Osteoblast (primary cell): ENCODE measurements around the gene FNDC3B. TPM values are rescaled to one million over a fixed set of nuclear protein-coding genes. Genes with fewer than 3 reads are reported as not detected.

Experiments used
- DNase-seq: peaks from one replicate; pipeline ENCODE4 v3.0.0; 2011; ENCODE audit warnings: low spot score, mixed read lengths; ENCODE audit not compliant: insufficient read length; ENCODE audit errors: missing footprints
- H2AFZ ChIP-seq: 2 replicates; pipeline ENCODE4 v1.6.0; 2011; ENCODE audit warnings: mild to moderate bottlenecking, low read length
- H3K27ac ChIP-seq: 2 replicates; pipeline ENCODE4 v1.5.1; 2011; ENCODE audit warnings: mild to moderate bottlenecking, low read depth, low read length, moderate library complexity
- H3K27me3 ChIP-seq: 2 replicates; pipeline ENCODE4 v1.6.0; 2012; ENCODE audit warnings: mild to moderate bottlenecking, control low read depth, inconsistent platforms, low read length, moderate library complexity; ENCODE audit not compliant: insufficient read depth
- H3K36me3 ChIP-seq: 2 replicates; pipeline ENCODE4 v1.5.1; 2011; ENCODE audit warnings: mild to moderate bottlenecking, low read length, control low read depth, moderate library complexity; ENCODE audit not compliant: insufficient read depth
- H3K4me1 ChIP-seq: 2 replicates; pipeline ENCODE4 v1.5.1; 2011; ENCODE audit warnings: mild to moderate bottlenecking, low read length, control low read depth, moderate library complexity; ENCODE audit not compliant: insufficient read depth
- H3K4me2 ChIP-seq: 2 replicates; pipeline ENCODE4 v1.6.0; 2011; ENCODE audit warnings: mild to moderate bottlenecking, low read length; ENCODE audit not compliant: insufficient read depth
- H3K4me3 ChIP-seq: fragments of 200-600 bp; sonication (generic); 3 replicates; pipeline ENCODE4 v1.5.1; 2012; ENCODE audit warnings: mild to moderate bottlenecking, low read length, inconsistent platforms; ENCODE audit not compliant: insufficient read depth
- H3K79me2 ChIP-seq: 2 replicates; pipeline ENCODE4 v1.6.0; 2012; ENCODE audit warnings: mild to moderate bottlenecking, low read length, control low read depth, inconsistent platforms; ENCODE audit not compliant: insufficient read depth
- H3K9me3 ChIP-seq: 2 replicates; pipeline ENCODE4 v1.5.1; 2011; ENCODE audit warnings: low read depth, low read length, control low read depth
- H4K20me1 ChIP-seq: 2 replicates; pipeline ENCODE4 v1.6.0; 2012; ENCODE audit warnings: mild to moderate bottlenecking, low read length, control low read depth; ENCODE audit not compliant: insufficient read depth
- CTCF ChIP-seq: IDR thresholded peaks from 2 replicates; pipeline ENCODE4 v1.5.1; 2011; ENCODE audit warnings: mild to moderate bottlenecking, low read depth, low read length, moderate library complexity; ENCODE audit errors: extremely low read depth
- total RNA-seq: library from RNA; depleted of rRNA; stranded (reverse); fragments of >200 nt; gene quantifications from 2 replicates; pipeline ENCODE4 v1.2.3, GENCODE V29; 2012

FNDC3B gene
- total RNA-seq, 1 donor: 179 TPM

GRCh38 chr3:172137287-172138192 is 98.2 kb downstream of the FNDC3B start:
- peaks cover 7% of the 10 kb centered on the region for H4K20me1 ChIP-seq
- H3K4me3 ChIP-seq: no peak overlapping the region
- no peak for TF ChIP-seq CTCF
- no peaks in the 10 kb centered on the region for H3K9me3 ChIP-seq
- peak overlapping the region; percentile 21 for H3K4me2 ChIP-seq
- peaks cover 89% of the 10 kb centered on the region for H3K79me2 ChIP-seq
- no peaks in the 10 kb centered on the region for H3K27me3 ChIP-seq
- H3K27ac ChIP-seq: peak overlapping the region; percentile 92
- H2AFZ ChIP-seq: no peak overlapping the region
- H3K36me3 ChIP-seq: peaks cover 18% of the 10 kb centered on the region
- no peak for DNase-seq
- peaks cover 78% of the 10 kb centered on the region for H3K4me1 ChIP-seq

GRCh38 chr3:172138193-172138537 is 98.8 kb downstream of the FNDC3B start:
- no peak overlapping the region for H2AFZ ChIP-seq
- H3K27ac ChIP-seq: peak overlapping the region; percentile 92
- peak overlapping the region; percentile 21 for H3K4me2 ChIP-seq
- TF ChIP-seq CTCF: no peak
- H3K79me2 ChIP-seq: peaks cover 90% of the 10 kb centered on the region
- peaks cover 83% of the 10 kb centered on the region for H3K4me1 ChIP-seq
- peaks cover 18% of the 10 kb centered on the region for H3K36me3 ChIP-seq
- no peak for DNase-seq
- peaks cover 8% of the 10 kb centered on the region for H4K20me1 ChIP-seq
- no peaks in the 10 kb centered on the region for H3K27me3 ChIP-seq
- H3K9me3 ChIP-seq: no peaks in the 10 kb centered on the region
- H3K4me3 ChIP-seq: no peak overlapping the region

GRCh38 chr3:172138792-172139507 is 99.6 kb downstream of the FNDC3B start:
- no peaks in the 10 kb centered on the region for H3K27me3 ChIP-seq
- H4K20me1 ChIP-seq: peaks cover 8% of the 10 kb centered on the region
- H3K27ac ChIP-seq: peak overlapping the region; percentile 92
- no peak overlapping the region for H3K4me3 ChIP-seq
- H3K36me3 ChIP-seq: peaks cover 12% of the 10 kb centered on the region
- H3K4me2 ChIP-seq: peak overlapping the region; percentile 8
- peaks cover 82% of the 10 kb centered on the region for H3K4me1 ChIP-seq
- no peak for DNase-seq
- H2AFZ ChIP-seq: no peak overlapping the region
- peaks cover 90% of the 10 kb centered on the region for H3K79me2 ChIP-seq
- no peaks in the 10 kb centered on the region for H3K9me3 ChIP-seq
- TF ChIP-seq CTCF: no peak
